AG04449 (cell line): Measurements from ENCODE around the gene NUDT15.

Experiments used
- CTCF ChIA-PET: fragments of 350-600 bp; formaldehyde crosslinking; extraction: SDS; loops from one replicate; lab custom pipeline; 2021; ENCODE audit warnings: antibody characterized with exemption; lab: Yijun Ruan, JAX
- POLR2A ChIA-PET: fragments of 400-600, 350-600 bp; formaldehyde crosslinking; extraction: SDS; loops from one replicate; lab custom pipeline; 2020; ENCODE audit warnings: antibody characterized with exemption, inconsistent platforms; lab: Yijun Ruan, JAX
- DNase-seq: peaks from one replicate; pipeline ENCODE4 v3.0.0-alpha.2; 2010; ENCODE audit warnings: low read depth, low spot score
- H3K4me3 ChIP-seq: 2 replicates; pipeline ENCODE4 v1.5.1; 2011; ENCODE audit warnings: low read depth, mild to moderate bottlenecking, control low read depth, low read length
- TF ChIP-seq, protein P1 (sequence below): IDR thresholded peaks from one replicate; pipeline ENCODE4 v1.5.1; 2011; ENCODE audit warnings: mild to moderate bottlenecking, moderate library complexity, low read length, control low read depth, inconsistent platforms; ENCODE audit not compliant: insufficient read depth; ENCODE audit errors: missing control alignments

The NUDT15 gene

DNA sequence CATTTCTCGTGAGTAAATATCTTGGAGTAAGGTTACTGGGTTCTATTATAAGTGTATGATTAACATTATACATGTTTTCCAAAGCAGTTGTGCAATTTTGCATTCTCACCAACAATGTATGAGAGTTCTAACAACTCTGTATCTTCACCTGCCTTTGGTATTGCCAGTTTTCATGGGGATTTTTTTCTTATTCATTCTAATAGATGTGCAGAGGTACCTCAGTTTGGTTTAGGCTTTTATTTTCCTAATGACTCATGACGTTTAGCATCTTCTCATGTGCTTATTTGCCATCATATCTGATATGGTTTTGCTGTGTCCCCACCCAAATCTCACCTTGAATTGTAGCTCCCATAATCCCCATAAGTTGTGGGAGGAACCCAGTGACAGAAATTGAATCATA, 7.7 kb upstream of the NUDT15 start:
- DNase-seq: no peak
- TF ChIP-seq, protein P1, sequence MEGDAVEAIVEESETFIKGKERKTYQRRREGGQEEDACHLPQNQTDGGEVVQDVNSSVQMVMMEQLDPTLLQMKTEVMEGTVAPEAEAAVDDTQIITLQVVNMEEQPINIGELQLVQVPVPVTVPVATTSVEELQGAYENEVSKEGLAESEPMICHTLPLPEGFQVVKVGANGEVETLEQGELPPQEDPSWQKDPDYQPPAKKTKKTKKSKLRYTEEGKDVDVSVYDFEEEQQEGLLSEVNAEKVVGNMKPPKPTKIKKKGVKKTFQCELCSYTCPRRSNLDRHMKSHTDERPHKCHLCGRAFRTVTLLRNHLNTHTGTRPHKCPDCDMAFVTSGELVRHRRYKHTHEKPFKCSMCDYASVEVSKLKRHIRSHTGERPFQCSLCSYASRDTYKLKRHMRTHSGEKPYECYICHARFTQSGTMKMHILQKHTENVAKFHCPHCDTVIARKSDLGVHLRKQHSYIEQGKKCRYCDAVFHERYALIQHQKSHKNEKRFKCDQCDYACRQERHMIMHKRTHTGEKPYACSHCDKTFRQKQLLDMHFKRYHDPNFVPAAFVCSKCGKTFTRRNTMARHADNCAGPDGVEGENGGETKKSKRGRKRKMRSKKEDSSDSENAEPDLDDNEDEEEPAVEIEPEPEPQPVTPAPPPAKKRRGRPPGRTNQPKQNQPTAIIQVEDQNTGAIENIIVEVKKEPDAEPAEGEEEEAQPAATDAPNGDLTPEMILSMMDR: no peak
- ChIA-PET POLR2A (no interaction called here), CTCF (no interaction called here)
- no peak overlapping the region for H3K4me3 ChIP-seq

GRCh38 chr13:48038761-48039160, 1.2 kb downstream of the NUDT15 start:
- TF ChIP-seq, protein P1: no peak
- no peak overlapping the region for H3K4me3 ChIP-seq
- CTCF ChIA-PET: interaction anchor here (0.7 to 3.5 kb wide), 39 partner anchors 9 to 1140 kb away, joined by 3 to 56 read pairs (median 4); partner anchors contain the start of gene MED4
- DNase-seq: no peak
- POLR2A ChIA-PET: interaction anchor here (0.8 to 1.8 kb wide), 2 partner anchors 9 to 10 kb away, joined by 3 to 5 read pairs; no protein-coding TSS in a partner anchor

DNA sequence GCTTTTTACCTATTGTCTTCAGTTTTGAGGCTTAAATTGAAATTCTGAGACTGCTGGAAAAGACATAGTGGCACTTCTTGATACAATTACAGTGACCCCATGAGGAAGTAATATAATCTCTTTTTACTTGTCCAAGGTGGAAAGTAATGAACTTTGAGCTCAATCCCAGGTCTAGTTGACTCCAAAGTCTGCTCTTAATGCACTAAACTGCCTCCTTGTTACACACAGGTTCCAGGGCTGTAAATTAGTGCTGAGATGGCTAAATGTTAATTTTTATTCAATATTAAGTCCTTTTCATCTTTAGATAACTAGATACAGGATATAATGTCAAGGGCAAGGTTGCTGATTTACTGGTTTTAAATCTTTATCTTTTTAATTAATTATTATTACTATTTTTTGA, 2.5 kb downstream of the NUDT15 start:
- ChIA-PET POLR2A (no interaction called here), CTCF (interaction anchor here (1.0 to 3.5 kb wide), 4 partner anchors 8 to 540 kb away, joined by 3 to 56 read pairs (median 6); partner anchors contain the start of gene MED4)
- no peak for DNase-seq
- no peak overlapping the region for H3K4me3 ChIP-seq
- TF ChIP-seq, protein P1: no peak

DNA sequence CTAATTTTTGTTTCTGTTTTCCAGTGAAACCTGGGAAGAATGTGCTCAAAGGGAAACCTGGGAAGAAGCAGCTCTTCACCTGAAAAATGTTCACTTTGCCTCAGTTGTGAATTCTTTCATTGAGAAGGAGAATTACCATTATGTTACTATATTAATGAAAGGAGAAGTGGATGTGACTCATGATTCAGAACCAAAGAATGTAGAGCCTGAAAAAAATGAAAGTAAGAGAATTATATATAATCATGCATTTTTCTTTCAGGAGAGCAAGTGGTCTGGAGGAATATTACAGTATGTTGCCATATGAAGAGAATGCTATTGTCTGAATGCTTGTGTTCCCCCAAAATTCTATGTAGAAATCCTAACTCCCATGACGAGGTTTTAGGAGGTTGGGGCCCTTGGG, 3.4 kb downstream of the NUDT15 start:
- TF ChIP-seq, protein P1: no peak
- ChIA-PET CTCF (interaction anchor here (1.6 kb wide), 1 partner anchor 53 kb away, joined by 6 read pairs; the partner anchor contains the start of gene MED4), POLR2A (interaction anchor here (0.6 kb wide), 1 partner anchor 50 kb away, joined by 4 read pairs; no protein-coding TSS in a partner anchor)
- no peak for DNase-seq
- no peak overlapping the region for H3K4me3 ChIP-seq

DNA sequence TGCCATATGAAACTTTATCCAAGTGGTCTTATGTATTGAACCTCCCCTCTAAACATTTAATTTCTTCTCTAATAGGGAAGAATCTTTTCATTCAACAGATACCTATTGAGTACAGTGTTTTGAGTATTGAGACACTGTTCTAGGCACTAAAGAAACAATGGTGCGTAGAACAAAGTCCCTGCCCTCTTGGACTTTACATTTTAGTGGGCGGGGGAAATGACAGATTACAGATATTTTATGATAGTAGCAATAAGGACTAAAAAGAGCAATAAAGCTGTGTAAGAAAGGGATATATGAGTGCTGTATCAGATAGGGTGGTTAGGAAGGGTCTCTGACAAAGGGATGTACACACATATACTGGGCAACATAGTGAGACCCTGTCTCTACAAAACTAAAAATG, 5.4 kb downstream of the NUDT15 start:
- DNase-seq: no peak
- TF ChIP-seq, protein P1: no peak
- H3K4me3 ChIP-seq: no peak overlapping the region
- CTCF ChIA-PET: interaction anchor here (1.7 kb wide), 1 partner anchor 52 kb away, joined by 6 read pairs; the partner anchor contains the start of gene MED4
- POLR2A ChIA-PET: no interaction called here

GRCh38 chr13:48043789-48044503, 6.4 kb downstream of the NUDT15 start:
- TF ChIP-seq, protein P1: no peak
- POLR2A ChIA-PET: no interaction called here
- CTCF ChIA-PET: interaction anchor here (1.7 kb wide), 1 partner anchor 51 kb away, joined by 6 read pairs; the partner anchor contains the start of gene MED4
- H3K4me3 ChIP-seq: no peak overlapping the region
- DNase-seq: peak; percentile 31
